Ascending aorta (tissue), 2 donors: Measurements from ENCODE around the gene OBSL1. TPM values are rescaled to one million over a fixed set of nuclear protein-coding genes. Genes with fewer than 3 reads are reported as not detected.
A peak's percentile ranks its signal among the peaks of the same experiment; 100 is the strongest.

Experiments
- DNase-seq, 2 donors: peaks; one replicate each; pipeline ENCODE4 v3.0.0-alpha.2; 2019; ENCODE audit warnings: low spot score in 2 of 2
- H3K27ac ChIP-seq, 2 donors: fragments of 200-600 bp; sonication (generic); one replicate each; pipeline ENCODE4 v1.5.1; 2016 to 2017; ENCODE audit warnings: mild to moderate bottlenecking in 1 of 2
- H3K27me3 ChIP-seq: fragments of 200-600 bp; sonication (generic); one replicate; pipeline ENCODE4 v1.5.1; 2017
- H3K36me3 ChIP-seq, 2 donors: fragments of 200-600 bp; sonication (generic); one replicate each; pipeline ENCODE4 v1.5.1; 2016
- H3K4me1 ChIP-seq, 2 donors: fragments of 200-600 bp; sonication (generic); one replicate each; pipeline ENCODE4 v1.5.1; 2016 to 2017; ENCODE audit warnings: mild to moderate bottlenecking in 1 of 2
- H3K4me3 ChIP-seq, 2 donors: fragments of 200-600 bp; sonication (generic); one replicate each; pipeline ENCODE4 v1.5.1; 2016 to 2017; ENCODE audit warnings: mild to moderate bottlenecking in 1 of 2
- H3K9me3 ChIP-seq, 2 donors: fragments of 200-600 bp; sonication (generic); one replicate each; pipeline ENCODE4 v1.5.1; 2016
- intact Hi-C: fragments of 100-400 bp; cut with DNase I; formaldehyde crosslinking; loops from one replicate; pipeline ENCODE4 v1.15.1; 2023
- total RNA-seq: library from RNA; depleted of rRNA; stranded (reverse); fragments of >200 nt; gene quantifications from one replicate; pipeline ENCODE4 v1.1.0, GENCODE V29; 2016
- TF ChIP-seq, protein P1 (sequence below), 3 experiments: fragments of 200-600 bp in 2 of 3; fragments of 450-650 bp in 1 of 3; sonication (generic) in 2 of 3; IDR thresholded peaks; one replicate each; pipeline ENCODE4 v1.5.1; 2016 to 2019; ENCODE audit warnings: antibody characterized with exemption in 3 of 3, mild to moderate bottlenecking in 1 of 3, moderate library complexity in 1 of 3

OBSL1 gene
- total RNA-seq, 1 donor from 2014 or later = 151 TPM

- TF ChIP-seq, protein P1, sequence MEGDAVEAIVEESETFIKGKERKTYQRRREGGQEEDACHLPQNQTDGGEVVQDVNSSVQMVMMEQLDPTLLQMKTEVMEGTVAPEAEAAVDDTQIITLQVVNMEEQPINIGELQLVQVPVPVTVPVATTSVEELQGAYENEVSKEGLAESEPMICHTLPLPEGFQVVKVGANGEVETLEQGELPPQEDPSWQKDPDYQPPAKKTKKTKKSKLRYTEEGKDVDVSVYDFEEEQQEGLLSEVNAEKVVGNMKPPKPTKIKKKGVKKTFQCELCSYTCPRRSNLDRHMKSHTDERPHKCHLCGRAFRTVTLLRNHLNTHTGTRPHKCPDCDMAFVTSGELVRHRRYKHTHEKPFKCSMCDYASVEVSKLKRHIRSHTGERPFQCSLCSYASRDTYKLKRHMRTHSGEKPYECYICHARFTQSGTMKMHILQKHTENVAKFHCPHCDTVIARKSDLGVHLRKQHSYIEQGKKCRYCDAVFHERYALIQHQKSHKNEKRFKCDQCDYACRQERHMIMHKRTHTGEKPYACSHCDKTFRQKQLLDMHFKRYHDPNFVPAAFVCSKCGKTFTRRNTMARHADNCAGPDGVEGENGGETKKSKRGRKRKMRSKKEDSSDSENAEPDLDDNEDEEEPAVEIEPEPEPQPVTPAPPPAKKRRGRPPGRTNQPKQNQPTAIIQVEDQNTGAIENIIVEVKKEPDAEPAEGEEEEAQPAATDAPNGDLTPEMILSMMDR (IDR thresholded peaks at IDR 0.05) = no peak
- Histone ChIP-seq H3K4me3 (no peak overlapping the region), H3K27me3 (no peaks in the 10 kb centered on the region), H3K27ac (no peak overlapping the region), H3K36me3 (no peaks in the 10 kb centered on the region), H3K4me1 (peaks cover 0 to 12% of the 10 kb centered on the region in 2 donors), H3K9me3 (no peaks in the 10 kb centered on the region)
- intact Hi-C loops = no loop called here
- DNase-seq = no peak
Observed at GRCh38 chr2:219573166-219573565, 1.8 kb upstream of the OBSL1 start.

GRCh38 chr2:219572237-219573001 is 1.1 kb upstream of the OBSL1 start, which contains the start of gene INHA:
Gene INHA, plus strand, starts transcription at chr2:219572310. Its CDS starts 65 bp downstream, at chr2:219572375.
- peak within 1 kb of the TSS; percentile 93 to 94 for H3K4me3 ChIP-seq
- no peaks in the 10 kb centered on the region for H3K27me3 ChIP-seq
- H3K4me1 ChIP-seq = peaks cover 0 to 12% of the 10 kb centered on the region in 2 donors
- H3K36me3 ChIP-seq = peaks cover 0 to 2% of the 10 kb centered on the region in 2 donors
- H3K9me3 ChIP-seq = no peaks in the 10 kb centered on the region
- TF ChIP-seq, protein P1 (IDR thresholded peaks at IDR 0.05) = no peak
- peak within 1 kb of the TSS; percentile 89 to 90 for H3K27ac ChIP-seq
- intact Hi-C loops = no loop called here
- no peak for DNase-seq

DNA sequence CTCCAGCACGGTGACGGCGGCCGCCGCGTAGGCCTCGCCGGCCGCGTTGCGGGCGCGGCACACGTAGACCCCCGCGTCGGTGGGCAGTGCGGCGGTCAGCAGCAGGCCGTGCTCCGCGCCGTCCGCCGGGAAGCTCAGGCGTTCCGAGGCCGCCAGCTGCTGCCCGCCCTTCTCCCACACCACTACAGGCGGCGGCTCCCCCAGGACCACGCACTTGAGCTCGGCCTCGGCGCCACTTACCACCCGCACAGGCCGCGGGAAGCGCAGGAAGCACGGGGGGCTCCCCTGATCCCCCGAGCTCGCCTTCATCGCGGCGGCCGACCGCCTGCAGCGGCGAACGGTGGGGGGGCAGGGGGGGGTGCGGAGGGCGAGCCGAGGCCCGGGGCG is 422 bp downstream of the OBSL1 start:
- intact Hi-C loops = loop anchor here (1.0 to 2.0 kb wide), 2 partner anchors 18 to 26 kb away; partner anchors contain the start of gene STK11IP
- Histone ChIP-seq H3K9me3 (no peaks in the 10 kb centered on the region), H3K4me3 (peak overlapping the region; percentile 93 to 94), H3K4me1 (peaks cover 0 to 12% of the 10 kb centered on the region in 2 donors), H3K27ac (peak overlapping the region; percentile 89 to 90), H3K27me3 (no peaks in the 10 kb centered on the region), H3K36me3 (peaks cover 0 to 11% of the 10 kb centered on the region in 2 donors)
- TF ChIP-seq, protein P1 (IDR thresholded peaks at IDR 0.05) = no peak
- DNase-seq = no peak

DNA sequence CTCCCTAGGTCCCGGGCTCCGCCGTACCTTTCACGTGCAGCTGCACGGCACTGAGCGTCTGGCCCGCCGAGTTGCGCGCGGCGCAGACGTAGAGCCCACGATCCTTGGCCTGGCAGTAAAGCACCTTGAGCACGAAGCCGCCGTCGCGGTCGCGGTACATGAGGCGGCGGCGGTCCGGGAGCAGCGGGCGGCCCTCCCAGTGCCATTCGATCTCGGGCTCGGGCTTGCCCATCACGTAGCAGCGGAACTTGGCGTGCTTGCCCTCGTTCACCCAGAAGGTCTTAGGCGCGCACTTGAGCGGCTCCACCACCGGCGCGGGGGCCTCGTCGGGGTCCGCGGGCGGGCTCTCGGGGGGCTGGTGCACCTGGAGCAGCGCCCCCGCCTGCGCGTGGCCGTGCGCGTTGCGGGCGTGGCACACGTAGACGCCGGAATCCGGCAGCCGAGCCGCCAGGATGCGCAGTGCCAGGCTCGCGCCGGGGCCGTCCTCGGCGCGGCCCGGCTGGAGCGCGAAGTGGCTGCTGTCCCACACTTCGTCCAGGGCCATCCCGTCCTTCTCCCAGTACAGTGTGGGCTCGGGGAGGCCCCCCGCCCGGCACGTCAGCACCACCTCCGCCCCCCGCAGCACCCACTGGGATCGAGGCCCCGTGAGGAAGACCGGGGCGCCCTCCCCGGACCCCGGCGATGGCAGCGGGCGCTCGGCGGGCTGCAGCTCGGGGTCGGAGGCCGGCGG is 980 bp downstream of the OBSL1 start:
- DNase-seq = no peak
- Histone ChIP-seq H3K27ac (peak overlapping the region; percentile 89 to 90), H3K4me1 (peaks cover 0 to 12% of the 10 kb centered on the region in 2 donors), H3K36me3 (peaks cover 0 to 11% of the 10 kb centered on the region in 2 donors), H3K4me3 (peak overlapping the region; percentile 93 to 94), H3K9me3 (no peaks in the 10 kb centered on the region), H3K27me3 (no peaks in the 10 kb centered on the region)
- TF ChIP-seq, protein P1 (IDR thresholded peaks at IDR 0.05) = no peak
- intact Hi-C loops = loop anchor here (2.0 kb wide), 1 partner anchor 18 kb away; no protein-coding TSS in a partner anchor

DNA sequence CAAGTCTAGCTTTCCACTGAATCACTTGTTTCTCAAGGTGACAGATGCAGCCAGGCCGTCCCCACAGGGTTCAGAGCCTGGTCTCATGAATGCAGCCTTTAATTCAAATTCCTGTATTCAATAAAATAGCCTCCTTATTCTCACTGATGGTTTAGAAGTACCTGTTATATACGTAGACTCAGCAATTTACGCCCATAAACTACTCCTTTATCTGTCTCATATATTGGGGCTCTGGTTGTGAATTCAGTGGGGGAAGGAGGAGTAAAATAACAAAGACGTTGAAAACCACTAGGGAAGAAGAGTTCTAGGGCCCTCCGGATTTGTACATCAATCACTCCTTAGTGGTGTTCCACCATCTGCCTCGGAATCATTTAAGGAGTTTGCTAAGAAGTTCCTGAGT is 1.7 kb downstream of the OBSL1 start:
- TF ChIP-seq, protein P1 (IDR thresholded peaks at IDR 0.05) = no peak
- DNase-seq = no peak
- H3K27ac ChIP-seq = peak overlapping the region in 1 of 2 donors; percentile 90
- H3K9me3 ChIP-seq = no peaks in the 10 kb centered on the region
- intact Hi-C loops = loop anchor here (2.0 kb wide), 1 partner anchor 17 kb away; no protein-coding TSS in a partner anchor
- H3K36me3 ChIP-seq = peaks cover 0 to 11% of the 10 kb centered on the region in 2 donors
- peak overlapping the region in 1 of 2 donors; percentile 93 for H3K4me3 ChIP-seq
- H3K4me1 ChIP-seq = peaks cover 0 to 12% of the 10 kb centered on the region in 2 donors
- no peaks in the 10 kb centered on the region for H3K27me3 ChIP-seq
